GM23248 (cell line): ENCODE measurements around the gene ACAN. TPM values are rescaled to one million over a fixed set of nuclear protein-coding genes. Genes with fewer than 3 reads are reported as not detected.
A peak's percentile ranks its signal among the peaks of the same experiment; 100 is the strongest.

Experiments
- DNase-seq: peaks from one replicate; pipeline ENCODE4 v3.0.0-alpha.2; 2015
- H2AFZ ChIP-seq: fragments of 200-600 bp; sonication (generic); 2 replicates; pipeline ENCODE4 v1.6.1; 2016; ENCODE audit warnings: antibody characterized with exemption
- H3F3A ChIP-seq: fragments of 200-600 bp; sonication (generic); 2 replicates; pipeline ENCODE4 v1.6.1; 2016; ENCODE audit warnings: mild to moderate bottlenecking, antibody characterized with exemption, mixed run types; ENCODE audit not compliant: insufficient read depth
- H3K27ac ChIP-seq: fragments of 200-600 bp; sonication (generic); 2 replicates; pipeline ENCODE4 v1.5.1; 2016; ENCODE audit warnings: mild to moderate bottlenecking
- H3K27me3 ChIP-seq: fragments of 200-600 bp; sonication (generic); replicated peaks from 2 replicates; pipeline ENCODE4 v1.6.1; 2016; ENCODE audit warnings: mild to moderate bottlenecking; ENCODE audit not compliant: insufficient read depth
- H3K36me3 ChIP-seq: fragments of 200-600 bp; sonication (generic); 2 replicates; pipeline ENCODE4 v1.6.1; 2016; ENCODE audit warnings: low read depth, mild to moderate bottlenecking
- H3K4me1 ChIP-seq: fragments of 200-600 bp; sonication (generic); 2 replicates; pipeline ENCODE4 v1.6.1; 2016; ENCODE audit warnings: mild to moderate bottlenecking; ENCODE audit not compliant: insufficient read depth
- H3K4me2 ChIP-seq: fragments of 200-600 bp; sonication (generic); one replicate; pipeline ENCODE4 v1.6.1; 2016; ENCODE audit warnings: mild to moderate bottlenecking; ENCODE audit not compliant: unreplicated experiment
- H3K4me3 ChIP-seq: fragments of 200-600 bp; sonication (generic); 2 replicates; pipeline ENCODE4 v1.5.1; 2016; ENCODE audit warnings: mild to moderate bottlenecking
- H3K79me2 ChIP-seq: fragments of 200-600 bp; sonication (generic); 2 replicates; pipeline ENCODE4 v1.6.1; 2016; ENCODE audit warnings: mild to moderate bottlenecking; ENCODE audit not compliant: insufficient read depth
- H3K9ac ChIP-seq: fragments of 200-600 bp; sonication (generic); 2 replicates; pipeline ENCODE4 v1.6.1; 2016; ENCODE audit warnings: mild to moderate bottlenecking
- H3K9me2 ChIP-seq: fragments of 200-600 bp; sonication (generic); 2 replicates; pipeline ENCODE4 v1.6.1; 2016; ENCODE audit warnings: mixed run types, mild to moderate bottlenecking, moderate library complexity; ENCODE audit not compliant: insufficient read depth
- H3K9me3 ChIP-seq: fragments of 200-600 bp; sonication (generic); one replicate; pipeline ENCODE4 v1.6.1; 2017; ENCODE audit warnings: low read depth
- H4K20me1 ChIP-seq: fragments of 200-600 bp; sonication (generic); 2 replicates; pipeline ENCODE4 v1.6.0; 2016; ENCODE audit not compliant: insufficient read depth
- EZH2 ChIP-seq: fragments of 200-600 bp; sonication (generic); IDR thresholded peaks from 2 replicates; pipeline ENCODE4 v1.6.1; 2018; ENCODE audit warnings: antibody characterized with exemption, mild to moderate bottlenecking; ENCODE audit not compliant: insufficient read depth, poor library complexity, severe bottlenecking
- EZH2phosphoT487 ChIP-seq: fragments of 200-600 bp; sonication (generic); IDR thresholded peaks from 2 replicates; pipeline ENCODE4 v1.6.1; 2018; ENCODE audit warnings: antibody characterized with exemption, moderate library complexity, mild to moderate bottlenecking, low read depth; ENCODE audit not compliant: insufficient read depth
- WGBS, 2 experiments: methylation state at CpG; one replicate each; pipeline ENCODE4 v1.1.6; 2015 to 2017; ENCODE audit warnings: low lambda C conversion rate in 2 of 2, low coverage in 1 of 2; ENCODE audit errors: missing lambda C conversion rate in 2 of 2; 5-methylcytosine and 5-hydroxymethylcytosine counted together
- in situ Hi-C: fragments of 300-500 bp; cut with MboI; formaldehyde crosslinking; loops from 2 replicates; pipeline ENCODE4 v1.15.0; 2020
- polyA plus RNA-seq: library from polyadenylated mRNA; unstranded; fragments of >200 nt; fragmentation: Nextera tagmentation; extraction: Ambion mirVana; gene quantifications from 2 replicates; pipeline ENCODE4 v1.2.1, GENCODE V29; 2016
- total RNA-seq: library from RNA; depleted of rRNA; stranded (reverse); fragments of >200 nt; shearing (Covaris generic); gene quantifications from 2 replicates; pipeline ENCODE4 v1.2.3, GENCODE V29; 2014

Gene ACAN
- total and polyA plus RNA-seq, 2 experiments from 2014 or later: not detected

DNA sequence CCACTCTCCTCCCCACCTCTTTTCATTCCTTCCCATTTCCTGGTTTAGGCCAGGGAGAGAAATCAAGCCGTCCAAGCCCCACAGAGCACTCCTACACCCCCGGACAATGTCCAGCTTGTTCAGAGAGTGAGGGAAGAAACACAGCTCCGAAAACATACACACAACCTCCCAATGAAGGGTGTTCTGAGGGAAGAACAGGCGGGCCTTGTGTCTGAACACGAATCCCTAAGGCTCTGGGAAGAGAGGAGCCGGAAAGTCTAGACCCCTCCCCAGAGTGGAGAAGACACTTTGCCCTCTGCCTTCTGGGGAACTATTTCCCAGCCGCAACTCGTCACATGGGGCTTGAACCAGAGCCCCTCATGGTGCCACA lies 30.5 kb downstream of the ACAN start:
- Histone ChIP-seq H4K20me1 (no peaks in the 10 kb centered on the region), H3F3A (peaks cover 7% of the 10 kb centered on the region; the same call in 1 of the 2 replicates), H3K4me1 (no peaks in the 10 kb centered on the region), H2AFZ (no peak overlapping the region), H3K9ac (no peak overlapping the region), H3K27ac (no peak overlapping the region), H3K27me3 (no peaks in the 10 kb centered on the region; the same call in 1 of the 2 replicates), H3K9me3 (no peaks in the 10 kb centered on the region), H3K79me2 (no peaks in the 10 kb centered on the region), H3K4me2 (no peak overlapping the region), H3K4me3 (no peak overlapping the region), H3K36me3 (no peaks in the 10 kb centered on the region), H3K9me2 (no peaks in the 10 kb centered on the region)
- 56 to 64% methylated on average over 8 of the region's 8 CpGs for WGBS, 2 experiments
- DNase-seq: no peak
- in situ Hi-C loops: no loop called here
- TF ChIP-seq EZH2phosphoT487 (no peak), EZH2 (no peak)

DNA sequence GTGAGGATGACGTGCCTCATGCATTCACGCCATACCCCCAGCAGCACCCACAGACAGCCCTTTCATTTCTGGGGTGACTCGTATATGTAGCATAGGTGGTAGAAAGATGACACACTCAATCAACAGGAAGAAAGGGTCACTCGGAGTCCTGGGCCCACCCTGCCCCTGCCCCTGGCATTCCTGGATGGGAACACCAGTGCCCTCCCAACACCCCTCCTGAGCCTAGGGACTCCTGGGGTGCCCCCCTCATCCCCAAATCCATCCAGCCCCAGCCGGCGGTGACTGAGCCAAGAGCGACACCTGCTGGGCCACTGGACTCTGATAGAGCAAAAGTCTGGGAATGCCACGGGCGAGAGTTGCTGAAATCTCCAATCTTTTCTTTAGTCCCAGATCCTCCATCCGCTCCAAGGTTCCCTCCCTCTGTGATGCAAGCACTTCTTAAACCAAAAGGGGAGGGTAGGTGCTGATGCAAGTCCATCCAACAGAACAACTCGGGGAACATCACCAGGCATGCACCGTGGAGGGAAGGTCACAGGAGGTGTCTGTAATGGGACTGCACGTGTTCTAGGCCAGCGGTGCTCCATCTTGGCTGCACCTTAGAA lies 31.1 kb downstream of the ACAN start:
- Histone ChIP-seq H3K79me2 (no peaks in the 10 kb centered on the region), H3K27ac (no peak overlapping the region), H3K27me3 (no peaks in the 10 kb centered on the region; the same call in 1 of the 2 replicates), H2AFZ (no peak overlapping the region), H3F3A (peaks cover 7% of the 10 kb centered on the region; the same call in 1 of the 2 replicates), H4K20me1 (no peaks in the 10 kb centered on the region), H3K9me3 (no peaks in the 10 kb centered on the region), H3K9me2 (no peaks in the 10 kb centered on the region), H3K36me3 (no peaks in the 10 kb centered on the region), H3K4me1 (no peaks in the 10 kb centered on the region), H3K4me3 (no peak overlapping the region), H3K9ac (no peak overlapping the region), H3K4me2 (no peak overlapping the region)
- WGBS, 2 experiments: 68 to 77% methylated on average over 12 to 14 of the region's 14 CpGs
- no peak for TF ChIP-seq EZH2
- no peak for TF ChIP-seq EZH2phosphoT487
- in situ Hi-C loops: no loop called here
- DNase-seq: peak; percentile 15

DNA sequence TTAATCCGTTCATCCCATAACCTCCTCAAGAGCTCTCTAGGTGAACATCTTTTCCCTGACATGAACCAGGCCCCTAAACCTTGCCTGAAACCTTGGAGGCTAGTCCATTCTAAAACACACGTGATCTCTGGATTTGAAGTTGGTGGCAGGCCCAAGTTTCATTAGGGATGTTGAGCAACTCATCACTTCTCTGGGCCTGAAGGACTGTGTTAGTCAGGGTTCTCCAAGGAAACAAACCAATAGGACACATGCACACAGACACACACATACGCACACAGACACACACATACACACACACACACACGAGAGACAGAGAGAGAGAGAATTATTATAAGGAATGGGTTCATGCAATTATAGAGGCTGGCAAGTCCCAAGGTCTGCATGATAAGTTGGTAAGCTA lies 31.9 kb downstream of the ACAN start:
- no peak overlapping the region for H3K27ac ChIP-seq
- H3F3A ChIP-seq: peaks cover 7% of the 10 kb centered on the region; the same call in 1 of the 2 replicates
- H3K4me3 ChIP-seq: no peak overlapping the region
- H3K9me2 ChIP-seq: no peaks in the 10 kb centered on the region
- DNase-seq: peak; percentile 38
- no peak overlapping the region for H3K9ac ChIP-seq
- no peaks in the 10 kb centered on the region for H3K79me2 ChIP-seq
- no peak overlapping the region for H3K4me2 ChIP-seq
- H3K4me1 ChIP-seq: no peaks in the 10 kb centered on the region
- H4K20me1 ChIP-seq: no peaks in the 10 kb centered on the region
- in situ Hi-C loops: no loop called here
- no peaks in the 10 kb centered on the region for H3K27me3 ChIP-seq
- H2AFZ ChIP-seq: no peak overlapping the region
- TF ChIP-seq EZH2 (no peak), EZH2phosphoT487 (no peak)
- 44 to 54% methylated on average over 4 of the region's 4 CpGs for WGBS, 2 experiments
- H3K9me3 ChIP-seq: no peaks in the 10 kb centered on the region
- H3K36me3 ChIP-seq: no peaks in the 10 kb centered on the region

DNA sequence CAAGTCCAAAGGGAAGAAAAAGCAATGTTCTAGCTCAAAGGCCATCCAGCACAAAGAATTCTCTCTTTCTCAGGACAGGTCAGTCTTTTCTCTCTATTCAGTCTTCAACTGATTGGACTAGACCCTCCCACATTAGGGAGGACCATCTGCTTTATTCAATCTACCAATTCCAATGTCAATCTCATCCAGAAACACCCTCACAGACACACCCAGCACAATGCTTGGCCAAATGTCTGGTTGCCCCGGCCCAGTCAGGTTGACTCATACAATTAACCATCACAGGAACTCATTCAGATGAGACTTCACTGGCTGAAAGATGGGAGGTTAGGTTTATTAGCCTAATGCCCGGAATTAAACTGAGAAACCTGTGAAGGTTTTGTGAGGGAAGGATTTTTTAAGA lies 32.4 kb downstream of the ACAN start:
- 3 to 5% methylated on average over 2 of the region's 2 CpGs for WGBS, 2 experiments
- Histone ChIP-seq H4K20me1 (no peaks in the 10 kb centered on the region), H3K9me2 (no peaks in the 10 kb centered on the region), H3K9me3 (no peaks in the 10 kb centered on the region), H3K4me1 (no peaks in the 10 kb centered on the region), H3K4me2 (no peak overlapping the region), H3K4me3 (no peak overlapping the region), H3K36me3 (no peaks in the 10 kb centered on the region), H3K79me2 (no peaks in the 10 kb centered on the region), H3K27ac (no peak overlapping the region), H2AFZ (no peak overlapping the region), H3K9ac (no peak overlapping the region), H3F3A (peaks cover 7% of the 10 kb centered on the region; the same call in 1 of the 2 replicates), H3K27me3 (no peaks in the 10 kb centered on the region)
- TF ChIP-seq EZH2phosphoT487 (no peak), EZH2 (no peak)
- DNase-seq: peak; percentile 55
- in situ Hi-C loops: no loop called here
